Heart left ventricle (tissue), 16 donors: Measurements from ENCODE around the gene PHTF1. TPM values are rescaled to one million over a fixed set of nuclear protein-coding genes. Genes with fewer than 3 reads are reported as not detected.
"Not testable (repeated sequence)": the region's sequence is repeated elsewhere in the genome, so short reads cannot be mapped to it uniquely, and the experiment has no call there.

Experiments used
- ATAC-seq, 4 donors: fragments of 200-7000 bp; cut with Tn5 transposase; one replicate each; pipeline ENCODE4 v1.9.1; 2020 to 2022; ENCODE audit warnings: moderate library complexity in 4 of 4, mild to moderate bottlenecking in 3 of 4, moderate number of reproducible peaks in 1 of 4
- DNase-seq, 5 donors: peaks; one replicate each; pipeline ENCODE4 v3.0.0-alpha.2; 2020
- H3K27ac ChIP-seq, 12 donors: fragments of 200-600 bp; sonication (generic) in 4 of 12; one replicate each; pipeline versions ENCODE4 v1.5.0 to v1.8.0; 2016 to 2022; ENCODE audit warnings: mild to moderate bottlenecking in 2 of 12
- H3K27me3 ChIP-seq, 9 donors: fragments of 200-600 bp; sonication (generic) in 2 of 9; one replicate each; pipeline versions ENCODE4 v1.5.1 to v1.8.0; 2016 to 2022; ENCODE audit warnings: mild to moderate bottlenecking in 3 of 9
- H3K36me3 ChIP-seq, 9 donors: fragments of 200-600 bp; sonication (generic) in 2 of 9; one replicate each; pipeline versions ENCODE4 v1.5.0 to v1.8.0; 2018 to 2022; ENCODE audit warnings: mild to moderate bottlenecking in 2 of 9
- H3K4me1 ChIP-seq, 12 donors: fragments of 200-600 bp; sonication (generic) in 4 of 12; one replicate each; pipeline versions ENCODE4 v1.5.0 to v1.8.0; 2016 to 2022; ENCODE audit warnings: mild to moderate bottlenecking in 3 of 12
- H3K4me3 ChIP-seq, 12 donors: fragments of 200-600 bp; sonication (generic) in 4 of 12; one replicate each; pipeline versions ENCODE4 v1.5.0 to v1.8.0; 2017 to 2022; ENCODE audit warnings: mild to moderate bottlenecking in 9 of 12, moderate library complexity in 4 of 12
- H3K9me3 ChIP-seq, 12 donors: fragments of 200-600 bp; sonication (generic) in 4 of 12; one replicate each; pipeline versions ENCODE4 v1.5.0 to v1.8.0; 2016 to 2022; ENCODE audit warnings: mild to moderate bottlenecking in 1 of 12
- CTCF ChIP-seq, 12 donors: fragments of 200-600 bp; sonication (generic) in 4 of 12; IDR thresholded peaks; one replicate each; pipeline versions ENCODE4 v1.5.0 to v1.8.0; 2018 to 2022; ENCODE audit warnings: antibody characterized with exemption in 12 of 12, mild to moderate bottlenecking in 5 of 12
- POLR2A ChIP-seq, 2 donors: fragments of 450-650 bp; IDR thresholded peaks; one replicate each; pipeline ENCODE4 v1.6.1; 2017; ENCODE audit warnings: antibody characterized with exemption in 2 of 2, mild to moderate bottlenecking in 2 of 2, moderate library complexity in 2 of 2
- WGBS, 4 donors: extraction: QIAGEN DNeasy Blood & Tissue Kit in 2 of 4; methylation state at CpG; one replicate each; pipeline versions ENCODE4 v1.1.5 to v1.1.7; 2013 to 2018; 5-methylcytosine and 5-hydroxymethylcytosine counted together
- intact Hi-C, 10 donors: fragments of 100-400 bp; cut with DNase I; formaldehyde crosslinking; loops; one replicate each; pipeline versions ENCODE4 v1.11.1 to v1.14.2; 2022
- polyA plus RNA-seq, 2 donors: library from polyadenylated mRNA; stranded (reverse); fragments of 200-250 nt; gene quantifications; one replicate each; pipeline ENCODE4 v1.2.3, GENCODE V29; 2013
- total RNA-seq, 9 donors: library from RNA; depleted of rRNA in 2 of 9; stranded (reverse); fragments of >200 nt in 2 of 9; fragmentation: NEBNext Ultra II Directional in 3 of 9; extraction: Animal tissue kit (Norgen Biotek cat#: 25700) in 3 of 9; gene quantifications; one replicate each; pipeline versions ENCODE4 v1.1.0 to v1.2.4, GENCODE V29; 2016 to 2023
- donor health status: ischemic (EF 13 %, LVEDD 7.1; RV severe dilation, severe dysfunction).
- donor health status: healthy with polysubstance abuse.
- donor health status: DM: no; HTN: yes; CAD: no.
- donor health status: DM: no; HTN: no; CAD: no.
- donor health status: ischemic (EF 25% LVEDD 6.9; RV normal size, moderate dysfunction).
- donor health status: ischemic (EF 25% LVEDD 5.7; RV mildly dilated, moderate dysfunction).
- donor health status: healthy.
- donor health status: DM: yes; HTN: yes; CAD: no.
- donor health status: ischemic (EF 35%, LVEDD 5.7; RV mildly dilated, moderate dysfunction).
- donor health status: nonischemic (EF 11% LVEDD 7.7; RV severe dilation, severe dysfunction).
- donor health status: DM: yes; HTN: yes; CAD: no.
- donor health status: PGD.
- donor health status: ischemic (EF 29% LVEDD 5.4; RV normal size, mild dysfunction).
- donor health status: nonischemic (EF 23%, LVEDD 6.1; RV moderate dilation, normal function).

The PHTF1 gene
- total and polyA plus RNA-seq, 11 donors = 3.2 to 19.7 (median 11.9) TPM

GRCh38 chr1:113732802-113733201 lies 26.5 kb downstream of the PHTF1 start:
- Histone ChIP-seq H3K9me3 (no peaks in the 10 kb centered on the region), H3K4me3 (no peak overlapping the region), H3K27ac (no peak overlapping the region), H3K36me3 (peaks cover 0 to 72% (median 31%) of the 10 kb centered on the region in 9 donors), H3K27me3 (no peaks in the 10 kb centered on the region), H3K4me1 (no peaks in the 10 kb centered on the region)
- ATAC-seq = no peak
- 87 to 97% (median 92%) methylated on average over 5 of the region's 5 CpGs for WGBS, 4 donors
- intact Hi-C loops = no loop called here
- DNase-seq = no peak
- no peak for TF ChIP-seq POLR2A (IDR thresholded peaks at IDR 0.05)

- no peak overlapping the region for H3K27ac ChIP-seq
- TF ChIP-seq CTCF (IDR thresholded peaks at IDR 0.05) (no peak), POLR2A (IDR thresholded peaks at IDR 0.05) (no peak)
- ATAC-seq = no peak
- H3K4me3 ChIP-seq = no peak overlapping the region
- H3K36me3 ChIP-seq = peaks cover 0 to 63% (median 38%) of the 10 kb centered on the region in 9 donors
- DNase-seq = no peak
- peaks cover 0 to 11% (median 0%) of the 10 kb centered on the region in 12 donors for H3K9me3 ChIP-seq
- WGBS, 4 donors = 95 to 99% (median 98%) methylated on average over 2 of the region's 2 CpGs
- intact Hi-C loops = no loop called here
- no peaks in the 10 kb centered on the region for H3K27me3 ChIP-seq
- no peaks in the 10 kb centered on the region for H3K4me1 ChIP-seq
These were observed 38.3 kb downstream of the PHTF1 start for GRCh38 chr1:113721010-113721409.

DNA sequence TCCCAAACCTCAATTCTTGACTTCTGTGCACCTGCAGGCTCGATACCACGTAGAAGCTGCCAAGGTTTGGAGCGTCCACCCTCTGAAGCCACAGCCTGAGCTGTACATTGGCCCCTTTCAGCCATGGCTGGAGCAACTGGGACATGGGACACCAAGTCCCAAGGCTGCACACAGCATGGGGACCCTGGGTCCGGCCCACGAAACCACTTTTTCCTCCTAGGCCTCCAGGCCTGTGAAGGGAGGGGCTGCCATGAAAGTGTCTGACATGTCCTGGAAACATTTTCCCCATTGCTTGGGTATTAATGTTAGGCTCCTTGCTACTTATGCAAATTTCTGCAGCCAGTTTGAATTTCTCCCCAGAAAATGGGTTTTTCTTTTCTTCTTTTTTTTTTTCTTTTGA lies 40.7 kb downstream of the PHTF1 start:
- WGBS, 4 donors = 98 to 100% (median 98%) methylated on average over 5 of the region's 5 CpGs
- peaks cover 0 to 51% (median 23%) of the 10 kb centered on the region in 9 donors for H3K36me3 ChIP-seq

DNA sequence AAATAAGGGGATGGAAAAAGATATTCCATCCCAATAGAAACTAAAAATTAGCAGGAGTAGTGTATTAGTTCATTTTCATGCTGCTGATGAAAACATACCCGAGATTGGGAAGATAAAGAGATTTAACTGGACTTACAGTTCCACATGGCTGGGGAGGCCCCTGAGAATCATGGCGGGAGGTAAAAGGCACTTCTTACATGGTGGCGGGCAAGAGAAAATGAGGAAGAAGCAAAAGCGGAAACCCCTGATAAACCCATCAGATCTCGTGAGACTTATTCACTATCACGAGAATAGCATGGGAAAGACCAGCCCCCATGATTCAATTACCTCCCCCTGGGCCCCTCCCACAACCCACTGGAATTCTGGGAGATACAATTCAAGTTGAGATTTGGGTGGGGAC lies 41.8 kb downstream of the PHTF1 start:
- H3K4me1 ChIP-seq, H3K27me3 ChIP-seq, H3K27ac ChIP-seq, ATAC-seq, DNase-seq, intact Hi-C loops, H3K4me3 ChIP-seq: not testable (repeated sequence)
- 95 to 99% (median 95%) methylated on average over 6 of the region's 6 CpGs for WGBS, 4 donors
- Histone ChIP-seq H3K36me3 (peaks cover 0 to 55% (median 25%) of the 10 kb centered on the region in 9 donors), H3K9me3 (peaks cover 0 to 11% (median 0%) of the 10 kb centered on the region in 12 donors)

More for the DNA sequence above, 40.7 kb downstream of the PHTF1 start:
- DNase-seq, H3K27ac ChIP-seq, ATAC-seq, intact Hi-C loops, H3K4me3 ChIP-seq, H3K27me3 ChIP-seq, H3K4me1 ChIP-seq: not testable (repeated sequence)
- peaks cover 0 to 11% (median 0%) of the 10 kb centered on the region in 12 donors for H3K9me3 ChIP-seq

DNA sequence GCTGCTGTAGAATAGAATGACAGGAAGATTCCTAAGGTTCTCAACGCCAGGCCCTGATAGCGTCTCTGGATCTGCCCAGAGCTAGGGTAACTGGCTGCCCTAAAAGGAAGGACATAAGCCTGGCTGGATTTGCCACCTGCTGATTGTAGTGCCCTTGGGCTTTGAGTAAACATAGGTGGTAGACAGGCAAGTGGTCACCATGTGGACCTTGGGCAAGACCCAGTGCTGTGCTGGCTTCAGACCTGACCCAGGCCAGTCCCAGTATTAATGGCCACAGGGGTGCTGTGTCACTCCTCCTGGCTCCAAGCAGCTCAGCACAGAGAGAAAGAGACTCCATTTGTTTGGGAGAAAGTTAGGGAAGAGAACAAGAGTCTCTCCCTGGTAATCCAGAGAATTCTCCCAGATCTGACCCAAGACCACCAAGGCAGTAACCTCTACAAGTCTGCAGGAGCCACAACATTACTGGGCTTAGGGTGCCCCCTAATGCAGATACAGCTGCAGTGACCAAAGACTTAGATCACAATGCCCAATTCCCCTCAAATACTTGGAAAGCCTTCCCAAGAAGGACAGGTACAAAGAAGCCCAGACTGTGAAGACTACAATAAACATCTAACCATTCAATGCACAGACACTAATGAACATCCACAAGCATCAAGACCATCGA lies 44.5 kb downstream of the PHTF1 start:
- Histone ChIP-seq H3K4me3 (no peak overlapping the region), H3K9me3 (peaks cover 0 to 11% (median 0%) of the 10 kb centered on the region in 12 donors), H3K27me3 (no peaks in the 10 kb centered on the region), H3K4me1 (no peaks in the 10 kb centered on the region), H3K36me3 (peaks cover 0 to 58% (median 35%) of the 10 kb centered on the region in 9 donors), H3K27ac (no peak overlapping the region)
- ATAC-seq = no peak
- DNase-seq = no peak
- intact Hi-C loops = no loop called here
- TF ChIP-seq POLR2A (IDR thresholded peaks at IDR 0.05) (no peak), CTCF (IDR thresholded peaks at IDR 0.05) (peak in 3 of 12 donors; percentile 7 to 18 (median 16))
- 93 to 97% (median 95%) methylated on average over 3 of the region's 3 CpGs for WGBS, 4 donors
